ENCODE measurements around the gene ASPRV1. TPM values are rescaled to one million over a fixed set of nuclear protein-coding genes. Genes with fewer than 3 reads are reported as not detected.

Gene ASPRV1
- total RNA-seq, 1 experiment from 2014 or later: 1.3 TPM

DNA sequence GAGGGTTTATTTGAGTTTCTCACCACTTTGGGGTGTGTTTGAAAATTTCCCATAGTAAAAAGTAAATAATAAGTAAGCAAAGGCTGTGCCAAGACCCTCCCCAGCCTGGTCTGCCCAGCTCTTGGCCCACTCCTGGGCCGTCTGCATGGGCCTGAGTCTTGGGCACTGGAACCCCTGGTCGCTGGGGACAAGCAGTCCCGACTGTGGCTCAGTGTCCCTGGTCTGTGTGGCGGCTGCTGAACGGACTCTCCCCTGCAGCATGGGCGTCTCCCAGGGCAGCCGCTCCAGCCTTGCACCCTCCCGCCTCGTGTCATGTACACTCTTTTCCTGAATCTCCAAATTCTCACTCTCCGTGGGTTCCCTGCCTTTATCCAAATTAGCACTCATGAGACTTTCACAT lies 7.2 kb upstream of the ASPRV1 start:
- ATAC-seq (no peak), DNase-seq (ENCODE audit: low spot score) (no peak)
- H3K27me3 Mint-ChIP-seq (ENCODE audit: low read depth): no peaks in the 10 kb centered on the region; the same call in none of the 2 replicates
- POLR2A ChIA-PET: no interaction called here
- H3K4me1 Mint-ChIP-seq: peaks cover 9% of the 10 kb centered on the region
- no peak overlapping the region for H3K27ac Mint-ChIP-seq
- H3K36me3 Mint-ChIP-seq: no peaks in the 10 kb centered on the region
- TF ChIP-seq ZNF423 (CRISPR knock-in tag; IDR thresholded peaks at IDR 0.05) (no peak), TEAD4 (CRISPR knock-in tag; IDR thresholded peaks at IDR 0.05) (no peak), NFATC4 (CRISPR knock-in tag; IDR thresholded peaks at IDR 0.05) (no peak), ZNF396 (CRISPR knock-in tag; IDR thresholded peaks at IDR 0.05; ENCODE audit: borderline replicate concordance) (no peak), MXD4 (CRISPR knock-in tag; IDR thresholded peaks at IDR 0.05; ENCODE audit: borderline replicate concordance) (no peak), RELA (CRISPR knock-in tag; IDR thresholded peaks at IDR 0.05; ENCODE audit: borderline replicate concordance) (no peak), NR3C1 (CRISPR knock-in tag; conservative IDR thresholded peaks at IDR 0.05; ENCODE audit: low read depth) (no peak), SMAD4 (CRISPR knock-in tag; IDR thresholded peaks at IDR 0.05) (no peak), ETV6 (CRISPR knock-in tag; IDR thresholded peaks at IDR 0.05) (no peak), GRHL2 (CRISPR knock-in tag; IDR thresholded peaks at IDR 0.05; ENCODE audit: insufficient replicate concordance, severe bottlenecking) (no peak), KAT7 (CRISPR knock-in tag; IDR thresholded peaks at IDR 0.05; ENCODE audit: borderline replicate concordance) (no peak)
- TF ChIP-seq, protein P1, sequence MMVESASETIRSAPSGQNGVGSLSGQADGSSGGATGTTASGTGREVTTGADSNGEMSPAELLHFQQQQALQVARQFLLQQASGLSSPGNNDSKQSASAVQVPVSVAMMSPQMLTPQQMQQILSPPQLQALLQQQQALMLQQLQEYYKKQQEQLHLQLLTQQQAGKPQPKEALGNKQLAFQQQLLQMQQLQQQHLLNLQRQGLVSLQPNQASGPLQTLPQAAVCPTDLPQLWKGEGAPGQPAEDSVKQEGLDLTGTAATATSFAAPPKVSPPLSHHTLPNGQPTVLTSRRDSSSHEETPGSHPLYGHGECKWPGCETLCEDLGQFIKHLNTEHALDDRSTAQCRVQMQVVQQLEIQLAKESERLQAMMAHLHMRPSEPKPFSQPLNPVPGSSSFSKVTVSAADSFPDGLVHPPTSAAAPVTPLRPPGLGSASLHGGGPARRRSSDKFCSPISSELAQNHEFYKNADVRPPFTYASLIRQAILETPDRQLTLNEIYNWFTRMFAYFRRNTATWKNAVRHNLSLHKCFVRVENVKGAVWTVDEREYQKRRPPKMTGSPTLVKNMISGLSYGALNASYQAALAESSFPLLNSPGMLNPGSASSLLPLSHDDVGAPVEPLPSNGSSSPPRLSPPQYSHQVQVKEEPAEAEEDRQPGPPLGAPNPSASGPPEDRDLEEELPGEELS (CRISPR knock-in tag; IDR thresholded peaks at IDR 0.05): no peak
- TF ChIP-seq, protein P2, sequence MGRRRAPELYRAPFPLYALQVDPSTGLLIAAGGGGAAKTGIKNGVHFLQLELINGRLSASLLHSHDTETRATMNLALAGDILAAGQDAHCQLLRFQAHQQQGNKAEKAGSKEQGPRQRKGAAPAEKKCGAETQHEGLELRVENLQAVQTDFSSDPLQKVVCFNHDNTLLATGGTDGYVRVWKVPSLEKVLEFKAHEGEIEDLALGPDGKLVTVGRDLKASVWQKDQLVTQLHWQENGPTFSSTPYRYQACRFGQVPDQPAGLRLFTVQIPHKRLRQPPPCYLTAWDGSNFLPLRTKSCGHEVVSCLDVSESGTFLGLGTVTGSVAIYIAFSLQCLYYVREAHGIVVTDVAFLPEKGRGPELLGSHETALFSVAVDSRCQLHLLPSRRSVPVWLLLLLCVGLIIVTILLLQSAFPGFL (CRISPR knock-in tag; IDR thresholded peaks at IDR 0.05; ENCODE audit: borderline replicate concordance): no peak
- TF ChIP-seq, protein P3, sequence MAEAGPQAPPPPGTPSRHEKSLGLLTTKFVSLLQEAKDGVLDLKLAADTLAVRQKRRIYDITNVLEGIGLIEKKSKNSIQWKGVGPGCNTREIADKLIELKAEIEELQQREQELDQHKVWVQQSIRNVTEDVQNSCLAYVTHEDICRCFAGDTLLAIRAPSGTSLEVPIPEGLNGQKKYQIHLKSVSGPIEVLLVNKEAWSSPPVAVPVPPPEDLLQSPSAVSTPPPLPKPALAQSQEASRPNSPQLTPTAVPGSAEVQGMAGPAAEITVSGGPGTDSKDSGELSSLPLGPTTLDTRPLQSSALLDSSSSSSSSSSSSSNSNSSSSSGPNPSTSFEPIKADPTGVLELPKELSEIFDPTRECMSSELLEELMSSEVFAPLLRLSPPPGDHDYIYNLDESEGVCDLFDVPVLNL (CRISPR knock-in tag; IDR thresholded peaks at IDR 0.05; ENCODE audit: borderline replicate concordance, low read depth): no peak
- TF ChIP-seq, protein P4, sequence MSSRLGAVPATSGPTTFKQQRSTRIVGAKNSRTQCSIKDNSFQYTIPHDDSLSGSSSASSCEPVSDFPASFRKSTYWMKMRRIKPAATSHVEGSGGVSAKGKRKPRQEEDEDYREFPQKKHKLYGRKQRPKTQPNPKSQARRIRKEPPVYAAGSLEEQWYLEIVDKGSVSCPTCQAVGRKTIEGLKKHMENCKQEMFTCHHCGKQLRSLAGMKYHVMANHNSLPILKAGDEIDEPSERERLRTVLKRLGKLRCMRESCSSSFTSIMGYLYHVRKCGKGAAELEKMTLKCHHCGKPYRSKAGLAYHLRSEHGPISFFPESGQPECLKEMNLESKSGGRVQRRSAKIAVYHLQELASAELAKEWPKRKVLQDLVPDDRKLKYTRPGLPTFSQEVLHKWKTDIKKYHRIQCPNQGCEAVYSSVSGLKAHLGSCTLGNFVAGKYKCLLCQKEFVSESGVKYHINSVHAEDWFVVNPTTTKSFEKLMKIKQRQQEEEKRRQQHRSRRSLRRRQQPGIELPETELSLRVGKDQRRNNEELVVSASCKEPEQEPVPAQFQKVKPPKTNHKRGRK (CRISPR knock-in tag; IDR thresholded peaks at IDR 0.05; ENCODE audit: borderline replicate concordance): no peak
- H3K9me3 Mint-ChIP-seq: no peaks in the 10 kb centered on the region
- H3K4me3 Mint-ChIP-seq: no peak overlapping the region
- CTCF ChIA-PET: no interaction called here

DNA sequence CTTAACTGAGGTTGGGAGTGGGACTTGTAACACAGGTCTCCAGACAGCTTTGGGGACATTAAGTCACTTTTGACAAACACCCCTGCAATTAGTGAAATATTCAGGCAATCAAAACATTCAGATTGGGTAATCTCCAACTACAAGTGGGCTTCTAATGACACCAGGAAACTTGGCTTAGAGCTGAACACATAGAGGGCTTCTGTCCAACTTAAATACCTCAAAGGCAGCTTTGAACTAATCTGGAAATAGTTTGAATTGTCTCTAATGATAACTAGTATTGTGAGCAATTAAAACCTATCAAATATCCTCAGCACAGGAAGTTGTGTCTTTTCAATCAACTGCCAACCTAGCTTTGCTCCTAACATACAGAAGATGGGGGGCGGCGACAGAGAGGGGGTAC lies 5.1 kb upstream of the ASPRV1 start:
- no peak for DNase-seq (ENCODE audit: low spot score)
- no peaks in the 10 kb centered on the region for H3K9me3 Mint-ChIP-seq
- peaks cover 10% of the 10 kb centered on the region for H3K4me1 Mint-ChIP-seq
- H3K27ac Mint-ChIP-seq: no peak overlapping the region
- ChIA-PET POLR2A (no interaction called here), CTCF (no interaction called here)
- no peaks in the 10 kb centered on the region for H3K36me3 Mint-ChIP-seq
- H3K27me3 Mint-ChIP-seq (ENCODE audit: low read depth): no peaks in the 10 kb centered on the region; the same call in none of the 2 replicates
- ATAC-seq: no peak
- no peak overlapping the region for H3K4me3 Mint-ChIP-seq
- TF ChIP-seq ZNF423 (CRISPR knock-in tag; IDR thresholded peaks at IDR 0.05) (no peak), FOXP1 (CRISPR knock-in tag; IDR thresholded peaks at IDR 0.05; ENCODE audit: borderline replicate concordance) (no peak), GABPB1 (CRISPR knock-in tag; IDR thresholded peaks at IDR 0.05) (no peak), ZNF232 (CRISPR knock-in tag; IDR thresholded peaks at IDR 0.05) (no peak), ATF1 (CRISPR knock-in tag; IDR thresholded peaks at IDR 0.05) (no peak), ZNF121 (CRISPR knock-in tag; IDR thresholded peaks at IDR 0.05) (no peak), TEAD1 (CRISPR knock-in tag; IDR thresholded peaks at IDR 0.05) (no peak), RORB (CRISPR knock-in tag; IDR thresholded peaks at IDR 0.05) (no peak)
- TF ChIP-seq, protein P2 (CRISPR knock-in tag; IDR thresholded peaks at IDR 0.05; ENCODE audit: borderline replicate concordance): no peak
- TF ChIP-seq, protein P5, sequence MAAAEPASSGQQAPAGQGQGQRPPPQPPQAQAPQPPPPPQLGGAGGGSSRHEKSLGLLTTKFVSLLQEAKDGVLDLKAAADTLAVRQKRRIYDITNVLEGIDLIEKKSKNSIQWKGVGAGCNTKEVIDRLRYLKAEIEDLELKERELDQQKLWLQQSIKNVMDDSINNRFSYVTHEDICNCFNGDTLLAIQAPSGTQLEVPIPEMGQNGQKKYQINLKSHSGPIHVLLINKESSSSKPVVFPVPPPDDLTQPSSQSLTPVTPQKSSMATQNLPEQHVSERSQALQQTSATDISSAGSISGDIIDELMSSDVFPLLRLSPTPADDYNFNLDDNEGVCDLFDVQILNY (CRISPR knock-in tag; IDR thresholded peaks at IDR 0.05): no peak
- TF ChIP-seq, protein P6, sequence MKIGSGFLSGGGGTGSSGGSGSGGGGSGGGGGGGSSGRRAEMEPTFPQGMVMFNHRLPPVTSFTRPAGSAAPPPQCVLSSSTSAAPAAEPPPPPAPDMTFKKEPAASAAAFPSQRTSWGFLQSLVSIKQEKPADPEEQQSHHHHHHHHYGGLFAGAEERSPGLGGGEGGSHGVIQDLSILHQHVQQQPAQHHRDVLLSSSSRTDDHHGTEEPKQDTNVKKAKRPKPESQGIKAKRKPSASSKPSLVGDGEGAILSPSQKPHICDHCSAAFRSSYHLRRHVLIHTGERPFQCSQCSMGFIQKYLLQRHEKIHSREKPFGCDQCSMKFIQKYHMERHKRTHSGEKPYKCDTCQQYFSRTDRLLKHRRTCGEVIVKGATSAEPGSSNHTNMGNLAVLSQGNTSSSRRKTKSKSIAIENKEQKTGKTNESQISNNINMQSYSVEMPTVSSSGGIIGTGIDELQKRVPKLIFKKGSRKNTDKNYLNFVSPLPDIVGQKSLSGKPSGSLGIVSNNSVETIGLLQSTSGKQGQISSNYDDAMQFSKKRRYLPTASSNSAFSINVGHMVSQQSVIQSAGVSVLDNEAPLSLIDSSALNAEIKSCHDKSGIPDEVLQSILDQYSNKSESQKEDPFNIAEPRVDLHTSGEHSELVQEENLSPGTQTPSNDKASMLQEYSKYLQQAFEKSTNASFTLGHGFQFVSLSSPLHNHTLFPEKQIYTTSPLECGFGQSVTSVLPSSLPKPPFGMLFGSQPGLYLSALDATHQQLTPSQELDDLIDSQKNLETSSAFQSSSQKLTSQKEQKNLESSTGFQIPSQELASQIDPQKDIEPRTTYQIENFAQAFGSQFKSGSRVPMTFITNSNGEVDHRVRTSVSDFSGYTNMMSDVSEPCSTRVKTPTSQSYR (CRISPR knock-in tag; IDR thresholded peaks at IDR 0.05): no peak
- TF ChIP-seq, protein P7, sequence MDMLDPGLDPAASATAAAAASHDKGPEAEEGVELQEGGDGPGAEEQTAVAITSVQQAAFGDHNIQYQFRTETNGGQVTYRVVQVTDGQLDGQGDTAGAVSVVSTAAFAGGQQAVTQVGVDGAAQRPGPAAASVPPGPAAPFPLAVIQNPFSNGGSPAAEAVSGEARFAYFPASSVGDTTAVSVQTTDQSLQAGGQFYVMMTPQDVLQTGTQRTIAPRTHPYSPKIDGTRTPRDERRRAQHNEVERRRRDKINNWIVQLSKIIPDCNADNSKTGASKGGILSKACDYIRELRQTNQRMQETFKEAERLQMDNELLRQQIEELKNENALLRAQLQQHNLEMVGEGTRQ (CRISPR knock-in tag; IDR thresholded peaks at IDR 0.05): no peak
